Fibroblast of lung (primary cell): ENCODE measurements around the gene ZNF273.

Source experiments
- EZH2 ChIP-seq: IDR thresholded peaks from 2 replicates; pipeline ENCODE4 v1.5.1; 2012; ENCODE audit warnings: low read length, control low read depth, mild to moderate bottlenecking; ENCODE audit errors: missing control alignments
- TF ChIP-seq, protein P1 (sequence below), 2 donors: IDR thresholded peaks in 1 of 2; conservative IDR thresholded peaks in 1 of 2; 1 replicate in 1 of 2; 2 replicates in 1 of 2; pipeline ENCODE4 v1.5.1; 2011 to 2012; ENCODE audit warnings: low read length in 2 of 2, control low read depth in 1 of 2, inconsistent platforms in 1 of 2, low read depth in 1 of 2, mild to moderate bottlenecking in 1 of 2

DNA sequence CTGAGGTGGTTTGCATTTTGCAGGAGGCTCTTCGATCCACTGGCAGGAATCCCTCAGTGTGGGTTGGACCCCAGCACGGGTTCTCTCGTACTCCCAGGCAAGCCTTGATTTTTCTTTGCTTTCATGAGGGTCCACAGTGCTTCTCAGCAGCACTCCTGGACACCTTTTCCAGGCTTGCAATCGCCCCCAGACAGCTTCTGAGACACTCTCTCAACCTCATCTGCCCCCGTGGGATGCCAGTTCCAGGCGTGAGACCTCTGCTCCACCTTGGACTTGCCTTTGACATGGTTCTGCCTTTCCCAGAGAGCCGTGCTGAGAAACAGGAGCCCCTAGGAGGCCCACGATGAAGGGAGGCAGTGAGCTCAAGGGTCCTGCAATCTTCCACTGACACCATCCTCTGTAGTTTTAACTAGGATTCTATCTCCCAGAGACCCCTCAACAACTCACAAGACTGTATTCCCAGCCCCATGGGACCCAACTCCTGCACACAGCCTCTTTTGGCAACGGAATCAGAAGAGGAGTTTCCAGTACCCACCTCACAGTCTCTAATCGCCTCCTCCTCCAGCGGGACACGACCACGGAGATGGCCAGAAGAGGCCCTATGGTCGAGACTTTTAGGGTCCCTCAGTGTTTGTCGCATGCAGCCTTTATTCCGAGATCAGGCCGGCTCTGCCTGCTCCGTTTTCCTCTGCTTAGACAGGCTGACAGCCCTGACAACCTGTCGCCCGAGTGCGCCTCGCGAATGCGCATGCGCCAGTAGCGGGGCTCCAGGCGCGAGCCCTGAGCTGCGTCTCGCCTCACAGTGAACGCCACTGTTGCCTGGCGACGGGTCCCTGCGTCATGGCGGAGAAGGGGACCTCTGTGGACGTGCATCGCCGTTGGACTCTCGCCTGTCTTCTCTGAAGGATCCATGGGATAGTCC lies 26.0 kb upstream of the ZNF273 start:
- TF ChIP-seq, protein P1, sequence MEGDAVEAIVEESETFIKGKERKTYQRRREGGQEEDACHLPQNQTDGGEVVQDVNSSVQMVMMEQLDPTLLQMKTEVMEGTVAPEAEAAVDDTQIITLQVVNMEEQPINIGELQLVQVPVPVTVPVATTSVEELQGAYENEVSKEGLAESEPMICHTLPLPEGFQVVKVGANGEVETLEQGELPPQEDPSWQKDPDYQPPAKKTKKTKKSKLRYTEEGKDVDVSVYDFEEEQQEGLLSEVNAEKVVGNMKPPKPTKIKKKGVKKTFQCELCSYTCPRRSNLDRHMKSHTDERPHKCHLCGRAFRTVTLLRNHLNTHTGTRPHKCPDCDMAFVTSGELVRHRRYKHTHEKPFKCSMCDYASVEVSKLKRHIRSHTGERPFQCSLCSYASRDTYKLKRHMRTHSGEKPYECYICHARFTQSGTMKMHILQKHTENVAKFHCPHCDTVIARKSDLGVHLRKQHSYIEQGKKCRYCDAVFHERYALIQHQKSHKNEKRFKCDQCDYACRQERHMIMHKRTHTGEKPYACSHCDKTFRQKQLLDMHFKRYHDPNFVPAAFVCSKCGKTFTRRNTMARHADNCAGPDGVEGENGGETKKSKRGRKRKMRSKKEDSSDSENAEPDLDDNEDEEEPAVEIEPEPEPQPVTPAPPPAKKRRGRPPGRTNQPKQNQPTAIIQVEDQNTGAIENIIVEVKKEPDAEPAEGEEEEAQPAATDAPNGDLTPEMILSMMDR (conservative IDR thresholded peaks at IDR 0.05 in 1 of 2, IDR thresholded peaks at IDR 0.05 in 1 of 2; ENCODE audit: low read depth in 1 of 2, low read length in 2 of 2) = no peak
- TF ChIP-seq EZH2 = no peak
